ENCODE measurements around the gene FOSL2.

GRCh38 chr2:28411166-28411755, 18.6 kb downstream of the FOSL2 start:
- TF ChIP-seq POLR2AphosphoS5 (IDR thresholded peaks at IDR 0.05) (no peak), CTCF (IDR thresholded peaks at IDR 0.05) (no peak), EP300 (IDR thresholded peaks at IDR 0.05) (no peak), POLR2A (IDR thresholded peaks at IDR 0.05) (no peak)
